Natural killer cell treated with Interleukin-12 subunit alpha and Interleukin-12 subunit beta and Interleukin-15 and Interleukin-18, amount 100 ng/mL, for 72 hours (primary cell): Measurements from ENCODE around the gene SH3BGRL2. TPM values are rescaled to one million over a fixed set of nuclear protein-coding genes. Genes with fewer than 3 reads are reported as not detected.

Experiments
- ATAC-seq, 2 donors: fragments of 150-1000 bp; cut with Tn5 transposase in 1 of 2; sonication (Bioruptor Pico), chemical (Tn5 transposase) in 1 of 2; 2 replicates each; pipeline ENCODE4 v1.10.0; 2021
- DNase-seq: peaks from one replicate; pipeline ENCODE4 v3.0.0; 2022; ENCODE audit warnings: low spot score
- H3K27ac Mint-ChIP-seq, 2 donors: 1 replicate in 1 of 2; 2 replicates in 1 of 2; pipeline ENCODE4 v1.8.0; 2022; ENCODE audit warnings: mixed read lengths in 2 of 2, mild to moderate bottlenecking in 1 of 2, moderate library complexity in 1 of 2
- H3K27me3 Mint-ChIP-seq, 2 donors: 1 replicate in 1 of 2; 2 replicates in 1 of 2; pipeline ENCODE4 v1.8.0; 2022; ENCODE audit warnings: mixed read lengths in 2 of 2
- H3K36me3 Mint-ChIP-seq: one replicate; pipeline ENCODE4 v1.8.0; 2022; ENCODE audit warnings: mixed read lengths
- H3K4me1 Mint-ChIP-seq, 2 donors: 1 replicate in 1 of 2; 2 replicates in 1 of 2; pipeline ENCODE4 v1.8.0; 2022; ENCODE audit warnings: low read depth in 2 of 2, mixed read lengths in 2 of 2, mild to moderate bottlenecking in 1 of 2
- H3K4me3 Mint-ChIP-seq: one replicate; pipeline ENCODE4 v1.8.0; 2022; ENCODE audit warnings: mixed read lengths
- H3K9me3 Mint-ChIP-seq: 2 replicates; pipeline ENCODE4 v1.8.0; 2022; ENCODE audit warnings: mixed read lengths
- total RNA-seq, 2 donors: library from RNA; stranded (reverse); gene quantifications; one replicate each; pipeline ENCODE4 v1.2.3, GENCODE V29; 2022

The SH3BGRL2 gene
- total RNA-seq, 2 donors from 2014 or later = not detected

GRCh38 chr6:79706527-79706926 is 75.4 kb downstream of the SH3BGRL2 start:
- Mint-ChIP-seq H3K36me3 (no peaks in the 10 kb centered on the region), H3K4me3 (no peak overlapping the region), H3K27me3 (peaks cover 0 to 5% of the 10 kb centered on the region in 2 donors), H3K9me3 (no peaks in the 10 kb centered on the region), H3K27ac (no peak overlapping the region), H3K4me1 (peaks cover 0 to 5% of the 10 kb centered on the region in 2 donors)
- no peak for DNase-seq
- no peak for ATAC-seq

- Mint-ChIP-seq H3K9me3 (no peaks in the 10 kb centered on the region), H3K4me3 (no peak overlapping the region), H3K4me1 (peaks cover 0 to 3% of the 10 kb centered on the region in 2 donors), H3K27me3 (peaks cover 0 to 4% of the 10 kb centered on the region in 2 donors), H3K36me3 (no peaks in the 10 kb centered on the region), H3K27ac (no peak overlapping the region)
- DNase-seq = no peak
- ATAC-seq = no peak
These were observed 76.5 kb downstream of the SH3BGRL2 start for GRCh38 chr6:79707621-79708020.

GRCh38 chr6:79708095-79708791 is 77.1 kb downstream of the SH3BGRL2 start:
- no peak for ATAC-seq
- H3K9me3 Mint-ChIP-seq = no peaks in the 10 kb centered on the region
- no peaks in the 10 kb centered on the region for H3K4me1 Mint-ChIP-seq

GRCh38 chr6:79710127-79710526 is 79.0 kb downstream of the SH3BGRL2 start:
- Mint-ChIP-seq H3K36me3 (no peaks in the 10 kb centered on the region), H3K4me3 (no peak overlapping the region)
- peak in 1 of 2 donors; percentile 40 for ATAC-seq

More at GRCh38 chr6:79708095-79708791, 77.1 kb downstream of the SH3BGRL2 start:
- Mint-ChIP-seq H3K4me3 (no peak overlapping the region), H3K27ac (no peak overlapping the region), H3K27me3 (peaks cover 0 to 2% of the 10 kb centered on the region in 2 donors), H3K36me3 (no peaks in the 10 kb centered on the region)
- no peak for DNase-seq

GRCh38 chr6:79711167-79711566 is 80.0 kb downstream of the SH3BGRL2 start:
- no peaks in the 10 kb centered on the region for H3K36me3 Mint-ChIP-seq
- ATAC-seq (no peak), DNase-seq (no peak)
- H3K27me3 Mint-ChIP-seq = peaks cover 2 to 3% of the 10 kb centered on the region in 2 donors
- no peaks in the 10 kb centered on the region for H3K9me3 Mint-ChIP-seq
- H3K27ac Mint-ChIP-seq = no peak overlapping the region
- no peak overlapping the region for H3K4me3 Mint-ChIP-seq
- H3K4me1 Mint-ChIP-seq = no peaks in the 10 kb centered on the region

More at GRCh38 chr6:79710127-79710526, 79.0 kb downstream of the SH3BGRL2 start:
- H3K27me3 Mint-ChIP-seq = peaks cover 0 to 2% of the 10 kb centered on the region in 2 donors
- no peak overlapping the region for H3K27ac Mint-ChIP-seq
- no peak for DNase-seq
- no peaks in the 10 kb centered on the region for H3K9me3 Mint-ChIP-seq
- H3K4me1 Mint-ChIP-seq = no peaks in the 10 kb centered on the region

GRCh38 chr6:79712144-79712543 is 81.0 kb downstream of the SH3BGRL2 start:
- H3K36me3 Mint-ChIP-seq = no peaks in the 10 kb centered on the region
- H3K4me3 Mint-ChIP-seq = no peak overlapping the region
- H3K9me3 Mint-ChIP-seq = no peaks in the 10 kb centered on the region
- H3K27me3 Mint-ChIP-seq = peaks cover 2 to 12% of the 10 kb centered on the region in 2 donors
- no peak overlapping the region for H3K27ac Mint-ChIP-seq
- no peak for ATAC-seq
- no peak for DNase-seq
- H3K4me1 Mint-ChIP-seq = no peaks in the 10 kb centered on the region

GRCh38 chr6:79712616-79713135 is 81.5 kb downstream of the SH3BGRL2 start:
- Mint-ChIP-seq H3K27ac (no peak overlapping the region), H3K4me1 (no peaks in the 10 kb centered on the region), H3K27me3 (peaks cover 2 to 12% of the 10 kb centered on the region in 2 donors), H3K36me3 (no peaks in the 10 kb centered on the region), H3K4me3 (no peak overlapping the region), H3K9me3 (no peaks in the 10 kb centered on the region)
- ATAC-seq = no peak
- DNase-seq = no peak

GRCh38 chr6:79713701-79714322 is 82.7 kb downstream of the SH3BGRL2 start:
- H3K27me3 Mint-ChIP-seq = peaks cover 2 to 12% of the 10 kb centered on the region in 2 donors
- ATAC-seq (no peak), DNase-seq (no peak)
- H3K9me3 Mint-ChIP-seq = no peaks in the 10 kb centered on the region
- no peak overlapping the region for H3K4me3 Mint-ChIP-seq
- no peaks in the 10 kb centered on the region for H3K36me3 Mint-ChIP-seq
- no peaks in the 10 kb centered on the region for H3K4me1 Mint-ChIP-seq
- H3K27ac Mint-ChIP-seq = no peak overlapping the region

- Mint-ChIP-seq H3K4me3 (no peak overlapping the region), H3K27me3 (peaks cover 0 to 12% of the 10 kb centered on the region in 2 donors), H3K27ac (no peak overlapping the region)
These were observed 86.9 kb downstream of the SH3BGRL2 start for GRCh38 chr6:79717989-79718388.

GRCh38 chr6:79718509-79719247 is 87.5 kb downstream of the SH3BGRL2 start:
- H3K4me3 Mint-ChIP-seq = no peak overlapping the region
- H3K4me1 Mint-ChIP-seq = no peaks in the 10 kb centered on the region
- peaks cover 0 to 12% of the 10 kb centered on the region in 2 donors for H3K27me3 Mint-ChIP-seq
- H3K27ac Mint-ChIP-seq = no peak overlapping the region
- ATAC-seq = no peak
- no peaks in the 10 kb centered on the region for H3K36me3 Mint-ChIP-seq
- no peaks in the 10 kb centered on the region for H3K9me3 Mint-ChIP-seq
- DNase-seq = no peak

More at GRCh38 chr6:79717989-79718388, 86.9 kb downstream of the SH3BGRL2 start:
- no peak for ATAC-seq
- Mint-ChIP-seq H3K9me3 (no peaks in the 10 kb centered on the region), H3K4me1 (no peaks in the 10 kb centered on the region), H3K36me3 (no peaks in the 10 kb centered on the region)
- DNase-seq = no peak

GRCh38 chr6:79719248-79719960 is 88.3 kb downstream of the SH3BGRL2 start:
- no peak overlapping the region for H3K4me3 Mint-ChIP-seq
- no peaks in the 10 kb centered on the region for H3K36me3 Mint-ChIP-seq
- H3K27me3 Mint-ChIP-seq = peaks cover 1 to 17% of the 10 kb centered on the region in 2 donors
- DNase-seq = no peak
- no peaks in the 10 kb centered on the region for H3K4me1 Mint-ChIP-seq
- no peak overlapping the region for H3K27ac Mint-ChIP-seq
- no peak for ATAC-seq
- H3K9me3 Mint-ChIP-seq = no peaks in the 10 kb centered on the region

GRCh38 chr6:79724816-79725215 is 93.7 kb downstream of the SH3BGRL2 start:
- DNase-seq (no peak), ATAC-seq (no peak)
- H3K27me3 Mint-ChIP-seq = peaks cover 3 to 12% of the 10 kb centered on the region in 2 donors
- H3K36me3 Mint-ChIP-seq = no peaks in the 10 kb centered on the region
- H3K27ac Mint-ChIP-seq = no peak overlapping the region
- H3K4me1 Mint-ChIP-seq = no peaks in the 10 kb centered on the region
- no peaks in the 10 kb centered on the region for H3K9me3 Mint-ChIP-seq
- H3K4me3 Mint-ChIP-seq = no peak overlapping the region

- Mint-ChIP-seq H3K9me3 (no peaks in the 10 kb centered on the region), H3K27ac (no peak overlapping the region), H3K4me1 (no peaks in the 10 kb centered on the region), H3K36me3 (no peaks in the 10 kb centered on the region), H3K4me3 (no peak overlapping the region), H3K27me3 (peaks cover 3 to 12% of the 10 kb centered on the region in 2 donors)
- ATAC-seq (no peak), DNase-seq (no peak)
These were observed 100.3 kb downstream of the SH3BGRL2 start for GRCh38 chr6:79731471-79731870.
